ENCODE results near the gene GNAZ.

- TF ChIP-seq RAD21 (IDR thresholded peaks at IDR 0.05; ENCODE audit: low read depth) (no peak), EP300 (IDR thresholded peaks at IDR 0.05; ENCODE audit: borderline replicate concordance) (no peak), TEAD4 (IDR thresholded peaks at IDR 0.05) (no peak), FOXM1 (IDR thresholded peaks at IDR 0.05; ENCODE audit: borderline replicate concordance, low read depth) (no peak), TCF12 (IDR thresholded peaks at IDR 0.05; ENCODE audit: low read depth) (no peak), NFIC (IDR thresholded peaks at IDR 0.05) (no peak), TAF1 (IDR thresholded peaks at IDR 0.05; ENCODE audit: low read depth) (no peak), CREB1 (IDR thresholded peaks at IDR 0.05; ENCODE audit: low read depth) (no peak)
- TF ChIP-seq, protein P1, sequence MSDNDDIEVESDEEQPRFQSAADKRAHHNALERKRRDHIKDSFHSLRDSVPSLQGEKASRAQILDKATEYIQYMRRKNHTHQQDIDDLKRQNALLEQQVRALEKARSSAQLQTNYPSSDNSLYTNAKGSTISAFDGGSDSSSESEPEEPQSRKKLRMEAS (IDR thresholded peaks at IDR 0.05): no peak
These were observed 2.0 kb downstream of the GNAZ start for GRCh38 chr22:23072077-23072910.

All from Ishikawa (cell line).